ENCODE measurements around the gene CELSR2. TPM values are rescaled to one million over a fixed set of nuclear protein-coding genes. Genes with fewer than 3 reads are reported as not detected.
A peak's percentile ranks its signal among the peaks of the same experiment; 100 is the strongest.

CELSR2 gene
- total and polyA plus RNA-seq, 9 donors: 0.90 to 17.1 (median 3.1) TPM

DNA sequence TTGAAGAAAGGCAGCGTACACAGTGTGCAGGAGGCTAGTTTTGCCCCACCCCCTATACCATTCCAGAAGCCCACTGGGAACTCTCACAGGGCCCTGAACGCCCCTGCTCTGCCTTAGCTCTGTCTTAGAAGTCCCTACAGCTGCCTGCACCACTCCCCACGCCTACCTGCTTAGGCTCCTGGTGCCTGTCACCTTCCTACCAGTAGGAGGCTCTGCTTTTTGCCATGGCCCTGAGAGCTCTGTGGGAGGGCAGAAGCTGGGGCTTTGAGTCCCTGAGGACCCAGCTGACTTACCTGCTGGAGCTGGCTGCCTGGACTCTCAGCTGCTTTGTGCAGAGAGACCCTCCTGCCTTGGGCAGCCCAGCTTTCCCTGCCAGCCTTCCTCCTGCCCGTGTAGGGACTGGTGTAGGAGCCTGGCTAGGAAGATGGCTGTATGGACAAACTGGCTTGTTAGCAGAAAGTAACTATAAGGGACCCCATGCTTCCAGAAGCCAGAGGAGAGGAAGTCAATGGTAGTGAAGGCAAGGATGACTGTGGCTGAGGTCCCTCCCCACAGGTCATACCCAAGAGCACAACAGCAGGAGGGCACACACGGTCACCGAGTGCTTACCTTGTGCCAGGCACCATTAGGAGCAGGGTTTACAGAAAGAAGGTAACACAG lies 9.8 kb upstream of the CELSR2 start:
- H3K36me3 ChIP-seq: no peaks in the 10 kb centered on the region
- H3K27ac ChIP-seq: no peak overlapping the region
- DNase-seq: peak in 1 of 5 donors; percentile 25
- TF ChIP-seq POLR2A (IDR thresholded peaks at IDR 0.05) (no peak), CTCF (IDR thresholded peaks at IDR 0.05) (no peak), EP300 (IDR thresholded peaks at IDR 0.05) (no peak)
- no peaks in the 10 kb centered on the region for H3K27me3 ChIP-seq
- H3K9me3 ChIP-seq: no peaks in the 10 kb centered on the region
- intact Hi-C loops (cut with DNase I): no loop called here
- no peak overlapping the region for H3K4me3 ChIP-seq
- peaks cover 14% of the 10 kb centered on the region for H3K4me1 ChIP-seq (ENCODE audit: insufficient read depth)
- 56 to 68% (median 65%) methylated on average over 6 of the region's 6 CpGs for WGBS, 3 donors

- Histone ChIP-seq H3K27ac (peak overlapping the region in 1 of 2 donors; percentile 26), H3K27me3 (no peaks in the 10 kb centered on the region), H3K9me3 (no peaks in the 10 kb centered on the region), H3K4me3 (no peak overlapping the region), H3K4me1 (ENCODE audit: insufficient read depth) (peaks cover 14% of the 10 kb centered on the region), H3K36me3 (no peaks in the 10 kb centered on the region)
- intact Hi-C loops (cut with DNase I): no loop called here
- 14 to 17% (median 17%) methylated on average over 24 to 26 of the region's 26 CpGs for WGBS, 3 donors
- peak; percentile 76 to 84 (median 78) for DNase-seq
- TF ChIP-seq EP300 (IDR thresholded peaks at IDR 0.05) (no peak), POLR2A (IDR thresholded peaks at IDR 0.05) (no peak), CTCF (IDR thresholded peaks at IDR 0.05) (no peak)
Measured at GRCh38 chr1:109240158-109241152, 8.9 kb upstream of the CELSR2 start.

GRCh38 chr1:109241344-109241743 lies 8.0 kb upstream of the CELSR2 start:
- DNase-seq: no peak
- 12 to 29% (median 27%) methylated on average over 6 of the region's 6 CpGs for WGBS, 3 donors
- Histone ChIP-seq H3K4me3 (no peak overlapping the region), H3K27ac (no peak overlapping the region), H3K36me3 (no peaks in the 10 kb centered on the region), H3K9me3 (no peaks in the 10 kb centered on the region), H3K27me3 (no peaks in the 10 kb centered on the region), H3K4me1 (ENCODE audit: insufficient read depth) (peaks cover 14% of the 10 kb centered on the region)
- no peak for TF ChIP-seq EP300 (IDR thresholded peaks at IDR 0.05)
- TF ChIP-seq POLR2A (IDR thresholded peaks at IDR 0.05): no peak
- no peak for TF ChIP-seq CTCF (IDR thresholded peaks at IDR 0.05)
- intact Hi-C loops (cut with DNase I): no loop called here

DNA sequence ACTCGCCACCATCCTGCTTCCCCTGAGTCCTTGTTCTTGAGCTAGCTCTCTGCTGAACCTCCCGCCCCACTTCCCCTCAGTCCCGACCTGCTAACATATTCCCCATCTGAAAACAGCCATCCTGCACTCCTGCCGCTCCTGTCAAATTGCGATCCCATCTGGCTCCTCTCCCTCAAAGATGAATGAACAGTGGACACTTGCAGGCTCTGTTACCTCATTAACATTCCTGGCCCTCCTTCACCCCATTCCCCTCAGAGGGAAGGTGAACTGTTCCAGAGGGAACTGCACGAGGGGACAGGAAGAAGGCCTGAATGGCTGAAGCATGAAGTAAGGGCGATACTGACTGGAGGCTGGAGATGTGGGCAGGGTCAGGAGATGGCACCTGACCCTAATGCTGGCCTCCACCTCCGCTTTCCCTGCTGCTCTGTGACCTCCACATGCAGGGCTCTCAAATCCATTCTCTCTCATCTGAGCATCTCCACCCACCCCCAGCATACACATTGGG lies 7.4 kb upstream of the CELSR2 start:
- Histone ChIP-seq H3K9me3 (no peaks in the 10 kb centered on the region), H3K36me3 (no peaks in the 10 kb centered on the region), H3K27ac (no peak overlapping the region), H3K4me3 (no peak overlapping the region), H3K4me1 (ENCODE audit: insufficient read depth) (peaks cover 14% of the 10 kb centered on the region), H3K27me3 (no peaks in the 10 kb centered on the region)
- 12 to 21% (median 17%) methylated on average over 8 of the region's 8 CpGs for WGBS, 3 donors
- TF ChIP-seq CTCF (IDR thresholded peaks at IDR 0.05) (no peak), POLR2A (IDR thresholded peaks at IDR 0.05) (no peak), EP300 (IDR thresholded peaks at IDR 0.05) (no peak)
- DNase-seq: no peak
- intact Hi-C loops (cut with DNase I): no loop called here
